Measurements from ENCODE around the gene SIGLEC1.

GRCh38 chr20:3678856-3679720 lies 33.3 kb downstream of the SIGLEC1 start:
- no peak for TF ChIP-seq CTCF (IDR thresholded peaks at IDR 0.05; ENCODE audit: insufficient read depth, low read depth, low read length)
- TF ChIP-seq EZH2 (IDR thresholded peaks at IDR 0.05; ENCODE audit: insufficient read depth, low read length): no peak

All from astrocyte (in vitro differentiated cells and primary cell).